Measurements from ENCODE around the gene SIAH3.
A peak's percentile ranks its signal among the peaks of the same experiment; 100 is the strongest.

Gene SIAH3

GRCh38 chr13:45861322-45861721 lies 9.8 kb upstream of the SIAH3 start:
- DNase-seq = no peak

DNA sequence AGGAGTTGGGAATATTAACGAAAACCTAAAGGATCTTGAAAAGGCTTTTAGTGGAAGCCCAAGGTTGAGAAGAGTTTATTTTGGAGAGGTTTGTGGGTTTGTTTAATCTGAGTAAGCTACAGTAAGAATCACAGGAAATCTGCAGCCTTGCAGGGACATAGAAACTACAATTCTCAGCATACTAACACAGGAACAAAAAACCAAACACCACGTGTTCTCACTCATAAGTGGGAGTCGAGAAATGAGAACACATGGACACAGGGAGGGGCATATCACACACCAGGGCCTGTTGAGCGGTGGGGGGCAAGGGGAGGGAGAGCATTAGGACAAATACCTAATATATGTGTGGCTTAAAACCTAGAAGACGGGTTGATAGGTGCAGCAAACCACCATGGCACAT lies 8.7 kb upstream of the SIAH3 start:
- no peak for DNase-seq

- DNase-seq = no peak
These were observed 8.2 kb upstream of the SIAH3 start for GRCh38 chr13:45859705-45860104.

DNA sequence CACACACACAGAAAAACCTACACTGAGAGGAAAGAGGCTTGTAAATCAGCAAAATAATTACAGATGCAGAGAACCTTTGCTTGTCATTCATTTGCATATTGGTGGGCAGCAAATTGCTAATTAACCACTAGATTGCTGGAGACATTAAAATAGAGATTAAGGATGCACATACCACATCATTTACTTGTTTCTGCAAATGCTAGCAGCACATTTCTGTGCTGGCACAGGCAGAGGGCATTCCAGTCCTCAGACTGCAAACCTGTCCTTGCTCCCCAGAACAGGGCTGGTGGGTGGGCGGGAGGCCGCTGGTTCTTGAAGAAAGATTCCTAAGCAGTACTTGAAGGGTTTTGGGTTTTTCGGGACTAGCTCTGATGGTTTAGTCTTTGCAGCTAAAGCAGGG lies 941 bp upstream of the SIAH3 start:
- DNase-seq = no peak

- DNase-seq = no peak
These were observed 403 bp upstream of the SIAH3 start for GRCh38 chr13:45851956-45852355.

GRCh38 chr13:45850027-45850613 lies 1.4 kb downstream of the SIAH3 start:
- no peak for DNase-seq

- DNase-seq = no peak
These were observed 2.1 kb downstream of the SIAH3 start for GRCh38 chr13:45849408-45849807.

DNA sequence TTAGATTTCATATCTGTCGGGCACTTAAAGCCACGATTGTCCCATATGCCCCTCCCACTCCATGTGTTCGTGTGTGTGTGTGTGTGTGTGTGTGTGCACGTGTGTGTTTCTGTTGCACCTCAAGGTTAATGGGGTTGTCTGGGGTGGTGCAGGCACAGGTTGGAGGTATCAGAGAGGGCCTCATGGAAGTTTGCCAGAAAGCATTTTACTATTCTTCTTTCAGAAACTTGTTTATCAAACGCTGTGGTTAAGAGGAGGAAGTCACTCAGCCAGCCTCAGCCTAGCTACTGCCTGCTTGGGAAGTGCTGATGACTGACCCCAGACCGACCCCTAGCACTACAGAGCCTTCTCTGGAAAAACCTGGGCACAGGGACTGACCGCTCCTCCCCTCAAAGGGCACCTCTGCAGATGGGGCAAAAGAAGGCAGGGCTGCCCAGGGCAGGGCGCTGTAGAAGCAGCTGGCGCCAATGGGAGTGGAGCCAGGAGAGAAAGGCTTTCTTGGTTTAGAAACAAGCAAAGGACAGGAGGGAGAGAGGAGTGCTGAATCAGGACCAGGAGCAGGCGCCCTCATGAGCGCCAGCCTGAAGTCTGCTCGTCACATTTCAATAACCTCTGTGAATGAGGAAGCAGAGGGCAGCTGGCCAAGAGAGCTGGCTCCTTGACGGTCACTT lies 3.9 kb downstream of the SIAH3 start:
- peak; percentile 54 for DNase-seq

DNA sequence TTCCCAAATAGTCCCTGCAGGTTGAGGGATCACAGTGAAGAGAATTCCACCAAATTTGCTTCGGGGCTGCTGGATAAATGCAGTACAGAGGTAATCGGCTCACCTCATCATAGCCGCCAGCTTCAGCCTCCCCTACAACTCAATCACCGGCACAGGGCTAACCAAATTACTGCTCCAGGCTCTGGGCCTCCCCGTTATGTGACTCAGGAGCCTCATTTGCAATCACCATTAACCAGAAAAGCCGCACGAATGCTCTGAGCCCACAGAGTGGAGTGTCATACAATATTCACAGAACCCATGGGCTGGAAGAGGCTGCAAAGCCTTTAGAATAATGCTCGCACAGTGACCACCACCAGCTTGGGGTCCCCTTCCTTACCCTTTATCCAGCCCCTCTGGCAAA lies 4.9 kb downstream of the SIAH3 start:
- DNase-seq = no peak

DNA sequence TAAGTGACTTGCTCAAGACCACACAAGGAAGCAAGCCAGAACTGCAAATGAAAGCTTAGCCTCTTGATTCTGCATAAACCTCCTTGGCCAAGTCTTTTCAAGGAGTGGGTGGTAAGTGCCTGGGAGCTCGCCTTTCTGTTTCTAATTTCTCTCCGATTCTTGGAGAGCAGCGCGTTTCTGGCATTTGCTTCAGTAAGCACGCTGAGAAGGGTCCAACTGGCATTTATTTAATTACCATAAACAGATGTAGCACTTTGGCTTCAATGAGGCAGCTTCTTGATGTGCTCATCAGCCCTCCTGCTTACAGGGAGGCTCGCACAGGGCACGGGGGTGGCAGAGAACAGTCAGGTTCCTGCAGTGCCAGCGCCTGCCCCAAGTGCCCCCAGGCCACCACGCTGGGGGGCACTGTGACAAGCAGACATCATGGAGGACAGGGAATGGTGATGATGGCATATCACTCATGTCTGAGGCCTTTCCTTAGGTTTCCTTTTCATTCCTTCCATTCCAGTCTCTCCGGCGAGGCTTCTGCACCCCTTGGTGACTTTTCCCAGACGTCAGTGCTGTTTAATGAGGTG lies 13.3 kb downstream of the SIAH3 start:
- DNase-seq = no peak

- DNase-seq = no peak
These were observed 14.4 kb downstream of the SIAH3 start for GRCh38 chr13:45837111-45837510.

GRCh38 chr13:45834411-45834994 lies 17.1 kb downstream of the SIAH3 start:
- no peak for DNase-seq

GRCh38 chr13:45833663-45834375 lies 17.7 kb downstream of the SIAH3 start:
- DNase-seq = no peak

GRCh38 chr13:45833242-45833641 lies 18.3 kb downstream of the SIAH3 start:
- no peak for DNase-seq

- DNase-seq = no peak
These were observed 19.7 kb downstream of the SIAH3 start for GRCh38 chr13:45831851-45832250.

GRCh38 chr13:45830121-45830520 lies 21.4 kb downstream of the SIAH3 start:
- DNase-seq = no peak

- DNase-seq = no peak
These were observed 23.1 kb downstream of the SIAH3 start for GRCh38 chr13:45828256-45828968.

DNA sequence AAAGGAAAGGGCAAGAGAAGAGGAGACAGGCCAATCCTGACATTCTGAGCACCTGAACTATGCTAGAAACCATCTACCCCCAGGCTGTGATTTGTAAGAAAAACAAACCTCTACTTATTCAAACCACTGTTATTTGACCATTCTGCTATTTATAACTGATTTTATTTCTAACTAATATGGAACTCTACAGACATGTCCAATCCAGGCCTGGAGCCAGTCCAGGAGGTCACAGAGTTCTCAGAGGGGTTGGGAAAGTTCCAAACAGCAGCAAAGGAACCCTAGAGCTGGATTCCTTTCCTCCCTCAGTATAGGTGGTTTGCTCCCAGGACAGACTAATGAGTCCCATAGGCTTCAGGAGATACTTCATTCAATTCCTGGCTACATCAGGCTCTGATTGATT lies 24.2 kb downstream of the SIAH3 start:
- no peak for DNase-seq

GRCh38 chr13:45826731-45827130 lies 24.8 kb downstream of the SIAH3 start:
- DNase-seq = no peak

- DNase-seq = no peak
These were observed 26.2 kb downstream of the SIAH3 start for GRCh38 chr13:45825387-45825650.

DNA sequence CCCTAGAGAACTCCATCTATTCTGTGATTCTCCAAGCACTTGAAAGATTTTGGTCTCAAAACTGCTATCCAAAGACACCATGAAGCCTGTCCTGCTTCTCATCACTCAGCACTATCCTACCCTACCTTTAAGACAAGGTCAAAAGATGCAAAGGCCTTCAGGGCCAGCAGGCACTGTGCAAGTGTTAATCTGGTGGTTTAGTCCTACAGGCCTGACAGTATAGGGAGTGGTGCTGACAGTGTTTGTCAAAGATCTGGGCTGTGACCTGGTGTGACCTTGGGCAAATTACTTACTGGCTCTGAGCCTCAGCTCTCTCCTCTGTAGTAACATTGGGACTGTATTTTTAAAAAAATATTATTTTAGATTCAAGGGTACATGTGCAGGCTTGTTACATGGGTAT lies 28.0 kb downstream of the SIAH3 start:
- no peak for DNase-seq

GRCh38 chr13:45821811-45822210 lies 29.7 kb downstream of the SIAH3 start:
- DNase-seq = no peak

DNA sequence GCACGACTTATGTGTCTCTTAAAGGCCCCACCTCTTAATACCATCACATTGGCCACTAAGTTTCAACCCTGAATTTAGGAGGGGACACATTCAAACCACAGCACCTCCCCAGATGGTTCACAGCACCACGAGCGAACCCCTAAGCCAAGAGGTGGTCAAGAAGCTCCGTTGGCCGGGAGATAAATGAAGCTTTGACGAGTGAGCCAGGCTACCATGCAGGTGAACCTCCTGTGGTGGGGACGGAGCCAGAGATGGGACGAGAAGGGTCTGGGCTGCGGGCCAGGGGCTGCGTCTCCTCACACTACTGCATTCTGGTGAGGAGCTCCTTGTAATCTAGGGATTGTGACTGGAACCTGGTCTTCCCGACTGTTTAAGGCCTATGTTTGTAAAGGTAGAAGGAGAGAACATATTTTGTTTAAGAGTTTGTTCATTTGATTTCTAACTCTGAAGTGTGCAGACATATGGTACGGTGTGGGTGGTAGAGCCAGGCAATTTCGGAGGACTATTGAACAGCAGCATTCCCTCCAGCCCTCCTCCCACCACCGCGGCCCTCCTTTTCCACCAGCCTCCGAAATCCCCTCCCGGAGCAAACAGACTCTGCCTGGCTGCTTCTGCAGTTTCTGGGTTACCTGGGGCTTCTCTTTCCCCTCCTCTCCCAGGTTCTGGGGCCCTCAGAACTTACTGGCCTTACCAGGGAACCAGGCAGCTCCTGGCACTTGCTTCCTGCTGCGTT lies 31.3 kb downstream of the SIAH3 start:
- DNase-seq = no peak
